Chondrocyte (in vitro differentiated cells): ENCODE measurements around the gene ACOXL. TPM values are rescaled to one million over a fixed set of nuclear protein-coding genes. Genes with fewer than 3 reads are reported as not detected.

Source experiments
- DNase-seq: peaks from one replicate; pipeline ENCODE4 v3.0.0; 2021; ENCODE audit warnings: mixed read lengths, low spot score
- H3K27ac Mint-ChIP-seq: one replicate; pipeline ENCODE4 v1.8.0; 2021; ENCODE audit warnings: mild to moderate bottlenecking, moderate library complexity, mixed read lengths; ENCODE audit not compliant: unreplicated experiment
- H3K27me3 Mint-ChIP-seq: 2 replicates; pipeline ENCODE4 v1.8.0; 2021; ENCODE audit warnings: low read depth, mixed read lengths
- H3K36me3 Mint-ChIP-seq: 2 replicates; pipeline ENCODE4 v1.8.0; 2021; ENCODE audit warnings: low read depth, mixed read lengths
- H3K4me1 Mint-ChIP-seq: 2 replicates; pipeline ENCODE4 v1.8.0; 2021; ENCODE audit warnings: low read depth, mild to moderate bottlenecking, mixed read lengths
- H3K4me3 Mint-ChIP-seq: one replicate; pipeline ENCODE4 v1.8.0; 2021; ENCODE audit warnings: mild to moderate bottlenecking, moderate library complexity, mixed read lengths; ENCODE audit not compliant: unreplicated experiment
- H3K9me3 Mint-ChIP-seq: 2 replicates; pipeline ENCODE4 v1.8.0; 2021; ENCODE audit warnings: low read depth, mixed read lengths
- CTCF ChIP-seq: fragments of 200-600 bp; sonication (generic); IDR thresholded peaks from 2 replicates; pipeline ENCODE4 v1.5.0; 2021; ENCODE audit warnings: antibody characterized with exemption, mild to moderate bottlenecking, moderate library complexity
- total RNA-seq: library from RNA; stranded (reverse); gene quantifications from 3 replicates; pipeline ENCODE4 v1.2.1, GENCODE V29; 2021

Gene ACOXL
- total RNA-seq, 1 donor from 2014 or later: not detected

GRCh38 chr2:110712737-110713136 lies 19.6 kb upstream of the ACOXL start:
- H3K27me3 Mint-ChIP-seq: peaks cover 63% of the 10 kb centered on the region
- no peak overlapping the region for H3K4me3 Mint-ChIP-seq
- peaks cover 11% of the 10 kb centered on the region for H3K4me1 Mint-ChIP-seq
- H3K9me3 Mint-ChIP-seq: peaks cover 3% of the 10 kb centered on the region
- no peak overlapping the region for H3K27ac Mint-ChIP-seq
- no peak for DNase-seq
- TF ChIP-seq CTCF: no peak
- peaks cover 4% of the 10 kb centered on the region for H3K36me3 Mint-ChIP-seq

- TF ChIP-seq CTCF: no peak
- H3K36me3 Mint-ChIP-seq: peaks cover 4% of the 10 kb centered on the region
- peaks cover 3% of the 10 kb centered on the region for H3K9me3 Mint-ChIP-seq
- peaks cover 17% of the 10 kb centered on the region for H3K4me1 Mint-ChIP-seq
- H3K27me3 Mint-ChIP-seq: peaks cover 53% of the 10 kb centered on the region
- no peak overlapping the region for H3K27ac Mint-ChIP-seq
- no peak for DNase-seq
- no peak overlapping the region for H3K4me3 Mint-ChIP-seq
Observed at GRCh38 chr2:110713513-110714362, 18.6 kb upstream of the ACOXL start.

GRCh38 chr2:110714452-110715224 lies 17.7 kb upstream of the ACOXL start:
- Mint-ChIP-seq H3K4me1 (peaks cover 17% of the 10 kb centered on the region), H3K9me3 (peaks cover 3% of the 10 kb centered on the region), H3K27ac (no peak overlapping the region), H3K4me3 (no peak overlapping the region), H3K27me3 (peaks cover 45% of the 10 kb centered on the region), H3K36me3 (peaks cover 4% of the 10 kb centered on the region)
- DNase-seq: no peak
- TF ChIP-seq CTCF: no peak

GRCh38 chr2:110716959-110717645 lies 15.3 kb upstream of the ACOXL start:
- peaks cover 4% of the 10 kb centered on the region for H3K36me3 Mint-ChIP-seq
- no peak overlapping the region for H3K27ac Mint-ChIP-seq
- peaks cover 3% of the 10 kb centered on the region for H3K9me3 Mint-ChIP-seq
- H3K4me3 Mint-ChIP-seq: no peak overlapping the region
- peaks cover 17% of the 10 kb centered on the region for H3K4me1 Mint-ChIP-seq
- TF ChIP-seq CTCF: no peak
- no peak for DNase-seq
- H3K27me3 Mint-ChIP-seq: peaks cover 34% of the 10 kb centered on the region

- peaks cover 30% of the 10 kb centered on the region for H3K27me3 Mint-ChIP-seq
- H3K4me3 Mint-ChIP-seq: no peak overlapping the region
- peaks cover 2% of the 10 kb centered on the region for H3K36me3 Mint-ChIP-seq
- H3K4me1 Mint-ChIP-seq: peaks cover 17% of the 10 kb centered on the region
- no peak for DNase-seq
- no peak for TF ChIP-seq CTCF
- H3K9me3 Mint-ChIP-seq: peaks cover 3% of the 10 kb centered on the region
- no peak overlapping the region for H3K27ac Mint-ChIP-seq
Observed at GRCh38 chr2:110717734-110718133, 14.6 kb upstream of the ACOXL start.
